Gastrocnemius medialis (tissue), 4 donors: ENCODE measurements around the gene ATP5F1D. TPM values are rescaled to one million over a fixed set of nuclear protein-coding genes. Genes with fewer than 3 reads are reported as not detected.

Experiments
- ATAC-seq, 2 donors: fragments of 150-250 bp; one replicate each; pipeline ENCODE4 v1.9.1; 2016
- DNase-seq, 2 donors: peaks; one replicate each; pipeline ENCODE4 v3.0.0-alpha.2; 2019
- H3K27ac ChIP-seq, 4 donors: fragments of 200-600 bp; sonication (generic); 1 replicate in 1 of 4; 2 replicates in 3 of 4; pipeline ENCODE4 v1.5.1; 2016 to 2018; ENCODE audit warnings: mild to moderate bottlenecking in 2 of 4, moderate library complexity in 1 of 4
- H3K27me3 ChIP-seq, 3 donors: fragments of 200-600 bp; sonication (generic) in 2 of 3; 1 replicate in 1 of 3; 2 replicates in 2 of 3; pipeline versions ENCODE4 v1.5.1 to v1.6.0; 2016 to 2019; ENCODE audit warnings: mild to moderate bottlenecking in 1 of 3, moderate library complexity in 1 of 3
- H3K36me3 ChIP-seq, 2 donors: fragments of 200-600 bp; sonication (generic) in 1 of 2; one replicate each; pipeline ENCODE4 v1.5.1; 2017 to 2018
- H3K4me1 ChIP-seq, 2 donors: fragments of 200-600 bp; sonication (generic) in 1 of 2; one replicate each; pipeline ENCODE4 v1.5.1; 2016 to 2017; ENCODE audit warnings: mild to moderate bottlenecking in 2 of 2
- H3K4me3 ChIP-seq, 4 donors: fragments of 200-600 bp; sonication (generic) in 3 of 4; 1 replicate in 1 of 4; 2 replicates in 3 of 4; pipeline ENCODE4 v1.5.1; 2016 to 2019; ENCODE audit warnings: mild to moderate bottlenecking in 2 of 4
- H3K9me3 ChIP-seq, 3 donors: fragments of 200-600 bp; sonication (generic) in 2 of 3; 1 replicate in 1 of 3; 2 replicates in 2 of 3; pipeline ENCODE4 v1.5.1; 2016 to 2019
- POLR2A ChIP-seq, 2 donors: fragments of 450-650 bp; IDR thresholded peaks; one replicate each; pipeline ENCODE4 v1.6.1; 2017; ENCODE audit warnings: antibody characterized with exemption in 2 of 2, mild to moderate bottlenecking in 2 of 2, moderate library complexity in 2 of 2
- in situ Hi-C, 4 donors: fragments of 200-750 bp; cut with MboI; loops; one replicate each; pipeline versions ENCODE4 v1.15.0 to v1.8.0; 2017; ENCODE audit warnings: low sequenced_read_pairs in 4 of 4
- intact Hi-C: fragments of 100-400 bp; cut with DNase I; formaldehyde crosslinking; loops from one replicate; pipeline ENCODE4 v1.15.1; 2023; ENCODE audit warnings: low total_unique reads
- total RNA-seq, 4 donors: library from RNA; depleted of rRNA; stranded (reverse); fragments of >200 nt; gene quantifications; one replicate each; pipeline versions ENCODE4 v1.1.0 to v1.2.3, GENCODE V29; 2016
- TF ChIP-seq, protein P1 (sequence below), 5 experiments: fragments of 450-650 bp in 3 of 5; fragments of 200-600 bp in 2 of 5; sonication (generic) in 2 of 5; IDR thresholded peaks in 4 of 5; conservative IDR thresholded peaks in 1 of 5; 1 replicate in 4 of 5; 2 replicates in 1 of 5; pipeline ENCODE4 v1.5.1; 2016 to 2019; ENCODE audit warnings: antibody characterized with exemption in 5 of 5, mild to moderate bottlenecking in 3 of 5, moderate library complexity in 3 of 5

The ATP5F1D gene
- total RNA-seq, 4 donors from 2014 or later, result 189 to 442 (median 273) TPM

GRCh38 chr19:1248139-1248785, 6.7 kb downstream of the ATP5F1D start, which contains the start of gene MIDN:
Gene MIDN, plus strand, starts transcription at chr19:1248583. Its CDS starts 1,714 bp downstream, at chr19:1250297.
- DNase-seq, result peak; percentile 90 to 96
- Histone ChIP-seq H3K9me3 (no peaks in the 10 kb centered on the region), H3K27ac (peak within 1 kb of the TSS; percentile 93 to 100 (median 97)), H3K4me3 (peak within 1 kb of the TSS; percentile 57 to 89 (median 78)), H3K36me3 (peaks cover 0 to 7% of the 10 kb centered on the region in 2 donors), H3K4me1 (peaks cover 50 to 68% of the 10 kb centered on the region in 2 donors), H3K27me3 (no peaks in the 10 kb centered on the region)
- intact Hi-C loops, result loop anchor here (5.0 to 10.0 kb wide), 2 partner anchors 814 to 917 kb away; partner anchors contain the start of gene DOT1L
- TF ChIP-seq, protein P1, sequence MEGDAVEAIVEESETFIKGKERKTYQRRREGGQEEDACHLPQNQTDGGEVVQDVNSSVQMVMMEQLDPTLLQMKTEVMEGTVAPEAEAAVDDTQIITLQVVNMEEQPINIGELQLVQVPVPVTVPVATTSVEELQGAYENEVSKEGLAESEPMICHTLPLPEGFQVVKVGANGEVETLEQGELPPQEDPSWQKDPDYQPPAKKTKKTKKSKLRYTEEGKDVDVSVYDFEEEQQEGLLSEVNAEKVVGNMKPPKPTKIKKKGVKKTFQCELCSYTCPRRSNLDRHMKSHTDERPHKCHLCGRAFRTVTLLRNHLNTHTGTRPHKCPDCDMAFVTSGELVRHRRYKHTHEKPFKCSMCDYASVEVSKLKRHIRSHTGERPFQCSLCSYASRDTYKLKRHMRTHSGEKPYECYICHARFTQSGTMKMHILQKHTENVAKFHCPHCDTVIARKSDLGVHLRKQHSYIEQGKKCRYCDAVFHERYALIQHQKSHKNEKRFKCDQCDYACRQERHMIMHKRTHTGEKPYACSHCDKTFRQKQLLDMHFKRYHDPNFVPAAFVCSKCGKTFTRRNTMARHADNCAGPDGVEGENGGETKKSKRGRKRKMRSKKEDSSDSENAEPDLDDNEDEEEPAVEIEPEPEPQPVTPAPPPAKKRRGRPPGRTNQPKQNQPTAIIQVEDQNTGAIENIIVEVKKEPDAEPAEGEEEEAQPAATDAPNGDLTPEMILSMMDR (IDR thresholded peaks at IDR 0.05 in 4 of 5, conservative IDR thresholded peaks at IDR 0.05 in 1 of 5), result peak; percentile 26 to 61 (median 53)
- peak; percentile 92 to 94 for TF ChIP-seq POLR2A (IDR thresholded peaks at IDR 0.05)
- in situ Hi-C loops, result no loop called here
- ATAC-seq, result peak; percentile 12 to 24

DNA sequence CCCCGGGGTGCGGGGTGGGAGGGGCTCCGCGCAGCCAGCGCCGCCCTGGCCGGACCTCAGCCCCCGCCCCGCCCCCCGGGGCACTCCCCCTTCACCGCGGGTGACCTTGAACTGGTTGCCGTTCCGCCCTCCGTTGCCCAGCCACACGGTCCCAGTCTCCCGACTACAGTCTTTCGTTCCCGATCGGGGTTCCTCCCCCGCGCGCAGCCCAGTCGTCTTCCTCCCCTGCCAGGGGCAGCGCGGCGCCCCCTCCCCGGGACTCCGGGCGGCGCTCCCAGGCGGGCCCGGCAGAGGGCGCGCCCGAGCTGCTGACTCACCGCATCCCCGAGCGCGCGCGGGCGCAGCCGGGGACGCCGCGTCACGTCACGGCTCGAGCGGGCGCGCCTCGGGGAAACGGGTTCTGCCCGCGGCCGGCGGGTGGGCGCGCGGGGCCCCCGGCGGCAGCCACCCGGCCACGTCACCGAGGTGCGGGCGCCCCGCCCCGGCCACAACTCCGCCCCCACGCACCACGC, 7.3 kb downstream of the ATP5F1D start:
- no peaks in the 10 kb centered on the region for H3K27me3 ChIP-seq
- ATAC-seq, result peak; percentile 9 to 17
- H3K27ac ChIP-seq, result peak overlapping the region; percentile 93 to 100 (median 97)
- intact Hi-C loops, result loop anchor here (1.0 to 10.0 kb wide), 3 partner anchors 12 to 916 kb away; partner anchors contain the start of gene DOT1L
- peaks cover 0 to 13% of the 10 kb centered on the region in 2 donors for H3K36me3 ChIP-seq
- H3K9me3 ChIP-seq, result no peaks in the 10 kb centered on the region
- in situ Hi-C loops, result no loop called here
- peak overlapping the region; percentile 57 to 89 (median 78) for H3K4me3 ChIP-seq
- DNase-seq, result peak; percentile 65 to 82
- TF ChIP-seq, protein P1 (IDR thresholded peaks at IDR 0.05 in 4 of 5, conservative IDR thresholded peaks at IDR 0.05 in 1 of 5), result peak; percentile 59 to 98 (median 98)
- TF ChIP-seq POLR2A (IDR thresholded peaks at IDR 0.05), result no peak
- H3K4me1 ChIP-seq, result peaks cover 50 to 67% of the 10 kb centered on the region in 2 donors

GRCh38 chr19:1249298-1249989, 7.9 kb downstream of the ATP5F1D start:
- in situ Hi-C loops (no loop called here), intact Hi-C loops (loop anchor here (1.0 to 10.0 kb wide), 3 partner anchors 12 to 915 kb away; partner anchors contain the start of gene DOT1L)
- TF ChIP-seq POLR2A (IDR thresholded peaks at IDR 0.05), result peak; percentile 94 to 100
- TF ChIP-seq, protein P1 (IDR thresholded peaks at IDR 0.05 in 4 of 5, conservative IDR thresholded peaks at IDR 0.05 in 1 of 5), result no peak
- H3K27ac ChIP-seq, result peak overlapping the region; percentile 95 to 100 (median 98)
- H3K27me3 ChIP-seq, result no peaks in the 10 kb centered on the region
- peaks cover 0 to 17% of the 10 kb centered on the region in 2 donors for H3K36me3 ChIP-seq
- ATAC-seq (peak; percentile 12), DNase-seq (peak; percentile 87 to 94)
- H3K4me1 ChIP-seq, result peaks cover 51 to 67% of the 10 kb centered on the region in 2 donors
- H3K4me3 ChIP-seq, result peak overlapping the region; percentile 69 to 89 (median 85)
- H3K9me3 ChIP-seq, result no peaks in the 10 kb centered on the region

DNA sequence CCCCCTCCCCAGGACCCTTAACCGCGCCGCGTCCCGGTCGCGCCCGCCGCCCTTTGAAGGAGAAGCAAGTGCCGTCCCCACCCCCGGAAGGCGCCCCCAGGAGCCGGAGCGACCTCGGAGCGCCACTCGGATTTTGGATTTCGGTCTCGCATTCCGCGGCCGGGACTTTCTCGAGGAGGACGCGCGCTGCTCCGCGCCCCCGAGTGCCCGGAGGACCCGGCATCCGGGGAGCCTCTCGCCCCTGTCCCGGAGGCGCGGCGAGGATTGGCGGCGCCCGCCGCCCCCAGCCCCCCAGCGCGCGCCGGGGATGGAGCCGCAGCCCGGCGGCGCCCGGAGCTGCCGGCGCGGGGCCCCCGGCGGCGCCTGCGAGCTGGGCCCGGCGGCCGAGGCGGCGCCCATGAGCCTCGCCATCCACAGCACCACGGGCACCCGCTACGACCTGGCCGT, 8.5 kb downstream of the ATP5F1D start:
- no peak for ATAC-seq
- peak overlapping the region; percentile 94 to 99 (median 96) for H3K27ac ChIP-seq
- intact Hi-C loops, result loop anchor here (1.0 to 10.0 kb wide), 3 partner anchors 11 to 915 kb away; partner anchors contain the start of gene DOT1L
- peak overlapping the region; percentile 69 to 87 (median 84) for H3K4me3 ChIP-seq
- TF ChIP-seq POLR2A (IDR thresholded peaks at IDR 0.05), result no peak
- TF ChIP-seq, protein P1 (IDR thresholded peaks at IDR 0.05 in 4 of 5, conservative IDR thresholded peaks at IDR 0.05 in 1 of 5), result peak in 1 of 5 experiments; percentile 9
- no peaks in the 10 kb centered on the region for H3K27me3 ChIP-seq
- H3K4me1 ChIP-seq, result peaks cover 51 to 67% of the 10 kb centered on the region in 2 donors
- in situ Hi-C loops, result no loop called here
- no peak for DNase-seq
- H3K9me3 ChIP-seq, result no peaks in the 10 kb centered on the region
- peaks cover 0 to 23% of the 10 kb centered on the region in 2 donors for H3K36me3 ChIP-seq
